ENCODE results near the gene DHCR24. TPM values are rescaled to one million over a fixed set of nuclear protein-coding genes. Genes with fewer than 3 reads are reported as not detected.

Gene DHCR24
- total RNA-seq, 1 donor from 2014 or later: 168 TPM

GRCh38 chr1:54835131-54835898 is 51.7 kb downstream of the DHCR24 start:
- no peaks in the 10 kb centered on the region for H3K4me1 Mint-ChIP-seq (ENCODE audit: low read depth, unreplicated experiment)
- H3K9ac ChIP-seq (ENCODE audit: low read length): no peak overlapping the region

GRCh38 chr1:54834007-54834541 is 52.9 kb downstream of the DHCR24 start:
- Mint-ChIP-seq H3K9me3 (ENCODE audit: unreplicated experiment) (peaks cover 12% of the 10 kb centered on the region), H3K27ac (ENCODE audit: unreplicated experiment) (no peak overlapping the region), H3K27me3 (ENCODE audit: low read depth, unreplicated experiment) (peaks cover 21% of the 10 kb centered on the region), H3K4me1 (ENCODE audit: low read depth, unreplicated experiment) (no peaks in the 10 kb centered on the region), H3K36me3 (ENCODE audit: low read depth, unreplicated experiment) (no peaks in the 10 kb centered on the region), H3K4me3 (ENCODE audit: unreplicated experiment) (no peak overlapping the region)
- Histone ChIP-seq H3K36me3 (ENCODE audit: insufficient read depth, low read length) (no peaks in the 10 kb centered on the region), H3K4me2 (ENCODE audit: low read length) (no peak overlapping the region), H3K9ac (ENCODE audit: low read length) (no peak overlapping the region), H4K20me1 (ENCODE audit: insufficient read depth, low read length) (no peaks in the 10 kb centered on the region), H3K27me3 (ENCODE audit: insufficient read depth, low read length) (peaks cover 4% of the 10 kb centered on the region), H3K9me3 (ENCODE audit: insufficient read depth, low read depth, low read length) (no peaks in the 10 kb centered on the region), H3K4me3 (ENCODE audit: insufficient read depth, low read depth, low read length) (no peak overlapping the region), H2AFZ (ENCODE audit: low read depth, low read length) (no peak overlapping the region), H3K27ac (ENCODE audit: low read depth, low read length) (no peak overlapping the region), H3K4me1 (ENCODE audit: insufficient read depth, low read length) (no peaks in the 10 kb centered on the region), H3K79me2 (ENCODE audit: insufficient read depth, low read length) (no peaks in the 10 kb centered on the region)
- FAIRE-seq (no peak), DNase-seq (ENCODE audit: low read depth) (no peak)
- TF ChIP-seq CTCF (IDR thresholded peaks at IDR 0.05; ENCODE audit: insufficient read depth, low read depth, low read length) (no peak), EZH2 (IDR thresholded peaks at IDR 0.05; ENCODE audit: insufficient read depth, low read length) (no peak)

More at GRCh38 chr1:54835131-54835898, 51.7 kb downstream of the DHCR24 start:
- Histone ChIP-seq H3K79me2 (ENCODE audit: insufficient read depth, low read length) (no peaks in the 10 kb centered on the region), H4K20me1 (ENCODE audit: insufficient read depth, low read length) (no peaks in the 10 kb centered on the region), H3K27ac (ENCODE audit: low read depth, low read length) (no peak overlapping the region), H3K4me2 (ENCODE audit: low read length) (no peak overlapping the region), H3K27me3 (ENCODE audit: insufficient read depth, low read length) (no peaks in the 10 kb centered on the region), H3K36me3 (ENCODE audit: insufficient read depth, low read length) (no peaks in the 10 kb centered on the region), H2AFZ (ENCODE audit: low read depth, low read length) (no peak overlapping the region), H3K4me1 (ENCODE audit: insufficient read depth, low read length) (no peaks in the 10 kb centered on the region), H3K4me3 (ENCODE audit: insufficient read depth, low read depth, low read length) (no peak overlapping the region), H3K9me3 (ENCODE audit: insufficient read depth, low read depth, low read length) (no peaks in the 10 kb centered on the region)
- Mint-ChIP-seq H3K27ac (ENCODE audit: unreplicated experiment) (no peak overlapping the region), H3K27me3 (ENCODE audit: low read depth, unreplicated experiment) (peaks cover 21% of the 10 kb centered on the region), H3K36me3 (ENCODE audit: low read depth, unreplicated experiment) (no peaks in the 10 kb centered on the region), H3K4me3 (ENCODE audit: unreplicated experiment) (no peak overlapping the region), H3K9me3 (ENCODE audit: unreplicated experiment) (peaks cover 9% of the 10 kb centered on the region)
- FAIRE-seq: no peak
- no peak for DNase-seq (ENCODE audit: low read depth)
- TF ChIP-seq CTCF (IDR thresholded peaks at IDR 0.05; ENCODE audit: insufficient read depth, low read depth, low read length) (no peak), EZH2 (IDR thresholded peaks at IDR 0.05; ENCODE audit: insufficient read depth, low read length) (no peak)

- Mint-ChIP-seq H3K4me3 (ENCODE audit: unreplicated experiment) (no peak overlapping the region), H3K27me3 (ENCODE audit: low read depth, unreplicated experiment) (peaks cover 21% of the 10 kb centered on the region), H3K27ac (ENCODE audit: unreplicated experiment) (no peak overlapping the region), H3K36me3 (ENCODE audit: low read depth, unreplicated experiment) (no peaks in the 10 kb centered on the region), H3K9me3 (ENCODE audit: unreplicated experiment) (peaks cover 12% of the 10 kb centered on the region), H3K4me1 (ENCODE audit: low read depth, unreplicated experiment) (no peaks in the 10 kb centered on the region)
- H3K9me3 ChIP-seq (ENCODE audit: insufficient read depth, low read depth, low read length): peaks cover 3% of the 10 kb centered on the region
- TF ChIP-seq EZH2 (IDR thresholded peaks at IDR 0.05; ENCODE audit: insufficient read depth, low read length): no peak
- no peak for TF ChIP-seq CTCF (IDR thresholded peaks at IDR 0.05; ENCODE audit: insufficient read depth, low read depth, low read length)
- H3K4me1 ChIP-seq (ENCODE audit: insufficient read depth, low read length): no peaks in the 10 kb centered on the region
- H3K36me3 ChIP-seq (ENCODE audit: insufficient read depth, low read length): no peaks in the 10 kb centered on the region
- FAIRE-seq (no peak), DNase-seq (ENCODE audit: low read depth) (no peak)
- no peak overlapping the region for H3K9ac ChIP-seq (ENCODE audit: low read length)
- H2AFZ ChIP-seq (ENCODE audit: low read depth, low read length): no peak overlapping the region
- peaks cover 4% of the 10 kb centered on the region for H3K27me3 ChIP-seq (ENCODE audit: insufficient read depth, low read length)
- no peak overlapping the region for H3K4me2 ChIP-seq (ENCODE audit: low read length)
- H3K79me2 ChIP-seq (ENCODE audit: insufficient read depth, low read length): no peaks in the 10 kb centered on the region
- H4K20me1 ChIP-seq (ENCODE audit: insufficient read depth, low read length): no peaks in the 10 kb centered on the region
- H3K27ac ChIP-seq (ENCODE audit: low read depth, low read length): no peak overlapping the region
- no peak overlapping the region for H3K4me3 ChIP-seq (ENCODE audit: insufficient read depth, low read depth, low read length)
These were observed 53.9 kb downstream of the DHCR24 start for GRCh38 chr1:54833121-54833520.

All from astrocyte (in vitro differentiated cells and primary cell).